HuH-7.5 (cell line): Measurements from ENCODE around the gene RNF167.

Source experiments
- DNase-seq: peaks from one replicate; pipeline ENCODE4 v3.0.0; 2011; ENCODE audit warnings: low spot score

Gene RNF167

GRCh38 chr17:4938688-4939545 lies 1.2 kb upstream of the RNF167 start:
- no peak for DNase-seq

DNA sequence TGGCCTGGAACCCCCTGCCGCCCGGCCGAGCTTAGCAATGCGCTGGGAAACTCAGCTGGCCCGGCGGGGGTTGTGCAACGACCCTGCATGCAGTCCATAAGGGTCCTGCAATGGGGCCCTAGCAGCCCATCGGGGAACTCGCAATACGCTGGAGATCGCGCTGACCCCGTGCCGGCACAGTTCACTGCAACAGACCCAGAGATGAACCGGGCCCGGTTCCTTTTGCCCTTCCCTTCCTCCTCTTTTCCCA lies 597 bp upstream of the RNF167 start:
- peak; percentile 41 for DNase-seq

GRCh38 chr17:4940555-4941318 lies 669 bp downstream of the RNF167 start:
- peak; percentile 81 for DNase-seq

- no peak for DNase-seq
Measured at GRCh38 chr17:4941319-4941610, 1.2 kb downstream of the RNF167 start.

DNA sequence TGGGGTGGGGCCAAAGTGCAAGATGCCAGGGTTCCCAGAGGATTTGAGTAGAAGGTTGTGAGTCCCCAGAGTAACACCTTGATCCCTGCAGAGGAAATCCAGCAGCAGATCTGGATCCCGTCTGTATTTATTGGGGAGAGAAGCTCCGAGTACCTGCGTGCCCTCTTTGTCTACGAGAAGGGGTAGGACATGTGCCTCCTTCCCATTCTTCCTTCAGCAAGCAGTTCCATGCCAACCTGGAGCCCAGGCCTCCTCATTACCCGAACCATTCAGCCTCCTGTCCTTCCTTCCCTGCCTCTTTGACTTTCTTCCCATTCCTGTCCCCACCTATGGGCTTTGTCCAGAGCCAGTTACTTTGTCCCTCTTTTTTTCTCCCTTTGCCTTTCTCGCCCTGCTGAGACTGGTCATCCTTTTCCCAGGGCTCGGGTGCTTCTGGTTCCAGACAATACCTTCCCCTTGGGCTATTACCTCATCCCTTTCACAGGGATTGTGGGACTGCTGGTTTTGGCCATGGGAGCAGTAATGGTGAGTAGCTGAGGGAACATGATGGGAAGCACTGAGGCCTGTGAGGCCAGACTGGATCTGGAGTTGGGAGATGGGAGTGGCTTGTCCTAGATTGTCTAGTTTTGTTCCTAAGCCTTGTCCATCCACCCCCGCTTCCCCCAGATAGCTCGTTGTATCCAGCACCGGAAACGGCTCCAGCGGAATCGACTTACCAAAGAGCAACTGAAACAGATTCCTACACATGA lies 2.9 kb downstream of the RNF167 start:
- DNase-seq: no peak

DNA sequence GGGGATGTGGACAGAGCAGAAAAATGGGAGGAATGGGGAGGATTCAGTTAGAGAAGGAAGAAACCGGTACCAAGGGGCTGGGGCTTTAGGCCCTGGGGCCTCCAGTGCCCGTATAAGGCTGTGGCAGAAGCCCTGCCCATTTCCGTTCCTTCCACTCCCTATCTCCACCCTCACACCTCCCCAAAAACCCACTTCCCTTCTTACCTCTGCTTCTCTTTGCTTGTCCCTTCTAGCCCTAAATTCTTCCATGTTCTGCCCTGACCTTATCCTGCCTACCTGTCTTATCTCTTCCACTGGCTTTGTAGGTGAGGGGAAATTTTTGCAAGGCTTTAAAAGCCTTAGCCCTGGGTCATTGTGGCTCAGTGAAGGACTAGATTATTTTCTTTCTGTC lies 4.1 kb downstream of the RNF167 start:
- no peak for DNase-seq

GRCh38 chr17:4944554-4945175 lies 4.6 kb downstream of the RNF167 start:
- no peak for DNase-seq

DNA sequence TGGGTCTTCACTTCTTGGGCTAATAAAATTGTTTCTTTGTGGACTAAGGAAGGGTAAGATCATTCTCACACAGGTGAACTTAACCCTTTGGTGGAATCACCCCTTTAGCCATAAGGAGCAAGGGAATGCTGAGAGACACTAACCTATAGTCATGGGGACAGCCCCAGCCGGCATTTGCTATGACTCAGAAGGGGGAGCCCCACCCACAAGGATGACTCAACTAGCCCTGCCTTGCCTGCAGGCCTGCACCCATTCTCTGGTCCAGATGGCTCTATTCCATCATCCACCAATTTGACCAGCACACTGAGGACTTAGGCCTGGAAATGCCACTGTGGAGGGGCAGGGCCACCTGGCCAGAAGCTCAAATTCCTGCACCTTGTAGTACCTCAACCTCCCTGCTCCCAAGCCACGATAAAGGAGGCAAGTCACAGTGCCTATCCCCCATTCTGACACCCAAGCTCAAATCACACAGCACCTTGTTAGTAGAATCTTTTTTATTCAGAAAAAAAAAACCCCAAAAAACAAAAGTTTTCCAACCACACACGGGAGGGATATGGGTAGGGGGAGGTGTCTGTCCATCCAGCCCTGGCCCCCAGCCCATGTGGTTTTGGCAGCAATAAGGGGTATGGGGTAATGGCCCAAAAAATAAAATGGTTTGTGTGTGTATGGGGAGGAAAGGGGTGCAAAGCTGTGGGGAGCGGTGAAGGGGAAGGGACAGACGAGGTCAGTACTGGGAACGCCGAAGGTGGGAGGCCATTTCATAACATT lies 5.3 kb downstream of the RNF167 start:
- DNase-seq: no peak

GRCh38 chr17:4945944-4946280 lies 5.8 kb downstream of the RNF167 start:
- no peak for DNase-seq

DNA sequence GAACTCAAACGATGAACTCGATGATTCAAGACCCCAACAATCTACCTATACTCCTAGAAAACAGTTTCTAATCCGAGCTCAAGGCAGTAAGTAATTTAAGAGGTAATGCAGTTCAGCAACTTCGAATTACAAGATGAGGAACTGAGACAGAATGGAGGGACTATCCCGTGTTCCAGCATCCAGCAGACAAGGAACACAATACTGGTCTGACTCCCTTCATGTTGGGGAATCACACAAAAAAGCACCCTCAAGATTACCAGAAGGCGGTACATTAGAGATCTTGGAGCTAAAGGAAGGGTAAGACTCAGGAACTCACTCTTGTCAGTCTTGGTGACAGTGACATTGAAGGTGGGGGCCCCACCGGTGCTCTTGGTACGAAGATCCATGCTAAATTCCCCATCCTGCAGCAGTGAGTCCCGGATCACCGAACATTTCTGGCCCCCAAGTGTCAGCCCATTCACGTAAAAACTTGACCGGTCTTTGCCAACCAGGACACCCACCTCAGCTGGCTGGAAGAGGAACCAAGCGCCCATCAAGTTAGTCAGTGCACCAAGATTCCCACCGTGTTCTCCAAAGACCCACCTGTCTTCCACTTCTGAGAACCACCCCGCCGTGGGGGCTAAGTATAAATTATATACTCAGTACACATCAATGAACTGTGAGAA lies 6.4 kb downstream of the RNF167 start:
- DNase-seq: no peak

DNA sequence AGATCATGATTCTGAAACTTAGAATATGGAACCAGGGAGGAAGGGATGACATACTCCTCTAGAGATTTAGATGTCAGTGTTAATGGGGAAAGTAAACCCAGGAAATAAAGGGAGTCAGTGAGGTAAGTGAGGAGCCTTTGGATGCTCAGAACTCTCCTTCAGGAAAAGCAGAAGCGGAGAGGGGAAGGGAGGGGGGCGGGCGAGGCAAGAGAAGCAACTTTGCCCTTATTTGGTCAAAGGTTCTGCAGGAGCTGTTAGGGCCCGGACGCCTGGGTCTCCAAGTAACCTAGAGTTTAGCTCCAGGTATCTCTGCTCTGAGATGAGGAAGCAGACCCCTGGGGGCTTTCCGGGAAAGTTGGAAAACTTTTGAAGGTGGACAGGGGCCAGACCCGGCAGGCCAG lies 6.9 kb downstream of the RNF167 start:
- no peak for DNase-seq

- no peak for DNase-seq
Measured at GRCh38 chr17:4947411-4948165, 7.5 kb downstream of the RNF167 start.

- DNase-seq: peak; percentile 81
Measured at GRCh38 chr17:4948166-4948930, 8.3 kb downstream of the RNF167 start, which contains the start of gene PFN1. PFN1 (minus strand) TSS chr17:4948530; CDS start chr17:4948394, 136 bp downstream.

- peak; percentile 81 for DNase-seq
Measured at GRCh38 chr17:4948931-4949320, 8.9 kb downstream of the RNF167 start.

DNA sequence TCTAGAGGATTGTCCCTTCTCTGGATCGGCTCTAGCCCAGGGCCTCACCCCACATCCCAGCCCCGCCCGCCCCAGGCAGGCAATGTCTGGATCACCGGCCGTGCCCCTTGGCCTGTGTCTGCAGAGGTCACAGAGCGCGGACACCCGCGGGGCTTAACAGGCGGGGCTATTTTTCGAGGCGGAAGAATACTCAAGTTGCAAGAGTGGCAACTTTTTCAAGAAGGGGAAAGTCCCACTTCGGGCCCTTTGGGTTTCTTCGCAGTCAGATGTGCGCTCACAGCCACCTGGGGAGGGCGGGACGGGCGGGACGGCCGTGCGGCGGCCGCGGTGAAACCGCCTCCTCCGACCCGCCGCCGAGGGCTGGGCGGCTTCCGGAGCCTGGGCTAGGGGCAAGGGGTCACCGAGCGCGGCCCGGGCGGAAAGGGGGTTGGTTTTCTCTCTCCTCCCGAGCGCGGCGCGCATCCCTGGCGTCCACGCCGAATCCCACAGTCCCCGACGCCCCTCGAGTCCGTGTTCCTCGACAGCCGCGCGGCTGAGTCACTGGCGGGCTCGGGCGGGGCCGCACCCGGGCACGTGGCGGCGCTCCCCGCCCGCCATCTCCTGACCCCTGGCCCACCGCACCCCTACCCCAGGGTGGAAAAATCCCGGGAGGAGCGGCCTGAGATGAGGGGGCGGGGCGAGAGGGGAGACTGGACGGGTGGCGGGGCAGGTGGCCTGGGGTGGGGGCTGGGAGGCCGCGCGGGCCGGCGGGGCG lies 9.4 kb downstream of the RNF167 start:
- peak; percentile 81 for DNase-seq

GRCh38 chr17:4950075-4950745 lies 10.1 kb downstream of the RNF167 start:
- no peak for DNase-seq

- peak; percentile 51 for DNase-seq
Measured at GRCh38 chr17:4950746-4951204, 10.7 kb downstream of the RNF167 start, which contains the start of gene ENO3. ENO3 (plus strand) TSS chr17:4951119; CDS start chr17:4951830, 711 bp downstream.

GRCh38 chr17:4951486-4951885 lies 11.4 kb downstream of the RNF167 start:
- DNase-seq: no peak
